Globus pallidus (tissue), 1 donor: ENCODE results near the gene PHF2.
A peak's percentile ranks its signal among the peaks of the same experiment; 100 is the strongest.

Experiments used
- DNase-seq: peaks from one replicate; pipeline ENCODE4 v3.0.0-alpha.2; 2015; ENCODE audit warnings: low spot score

Gene PHF2

DNA sequence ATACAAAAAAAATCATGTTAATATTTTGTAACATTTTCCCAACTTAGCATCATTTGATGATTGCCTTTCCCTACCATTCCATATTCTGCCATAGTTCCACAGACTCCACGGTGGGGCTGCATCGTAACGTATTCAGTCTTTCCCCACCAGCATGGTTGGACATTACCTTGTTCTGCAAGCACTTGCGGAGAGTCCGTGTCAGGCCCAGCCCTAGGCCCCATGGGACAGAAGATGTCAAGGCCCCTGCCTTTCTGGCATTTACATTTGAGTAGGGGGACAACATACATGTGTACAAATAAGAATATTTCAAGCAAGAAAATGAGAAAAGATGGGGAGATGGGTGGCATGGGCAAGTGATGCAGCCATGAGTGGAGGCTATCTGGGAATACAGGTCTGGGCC is 8.2 kb upstream of the PHF2 start:
- DNase-seq: no peak

DNA sequence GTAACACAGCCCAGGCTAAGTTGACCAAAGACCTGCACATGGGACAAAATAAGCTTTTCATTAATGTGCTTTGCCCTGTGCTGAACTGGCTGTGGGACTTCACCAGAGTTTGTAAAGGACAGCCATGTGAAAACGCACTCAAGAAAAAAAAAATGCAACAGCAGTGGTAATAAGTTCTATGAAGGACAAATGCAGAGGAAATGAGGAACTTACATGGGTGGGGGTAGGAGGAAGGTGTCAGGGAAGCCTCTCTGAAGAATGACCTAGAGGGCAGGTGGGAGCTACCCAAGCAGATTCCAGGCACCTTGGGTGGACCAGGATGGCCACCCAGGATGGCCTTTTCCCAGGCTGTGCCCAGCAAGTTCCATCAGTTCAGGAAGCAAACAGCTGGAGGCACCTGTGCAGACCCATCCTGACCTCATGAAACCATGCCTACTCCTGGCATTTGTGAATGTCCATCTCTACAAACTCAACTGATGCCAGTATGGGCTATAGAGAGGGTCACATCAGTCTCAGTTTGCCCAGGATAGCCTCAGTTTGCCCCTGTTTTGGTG is 6.7 kb upstream of the PHF2 start:
- DNase-seq: no peak

DNA sequence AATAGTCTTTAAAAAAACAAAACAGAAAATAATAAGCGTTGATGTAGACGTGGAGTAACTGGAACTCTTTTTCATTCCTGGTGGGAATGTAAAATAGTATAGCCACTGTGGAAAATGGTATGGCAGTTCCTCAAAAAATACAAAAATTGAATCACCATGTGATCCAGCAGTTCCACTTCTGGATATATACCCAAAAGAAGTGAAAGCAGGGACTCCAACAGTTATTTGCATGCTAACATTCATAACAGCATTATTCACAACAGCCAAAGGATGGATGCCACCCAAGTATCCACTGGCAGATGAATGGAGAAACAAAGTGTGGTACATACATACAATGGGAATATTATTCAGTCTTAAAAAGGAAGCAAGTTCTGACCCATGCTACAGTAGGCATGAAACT is 4.2 kb upstream of the PHF2 start:
- DNase-seq: no peak

DNA sequence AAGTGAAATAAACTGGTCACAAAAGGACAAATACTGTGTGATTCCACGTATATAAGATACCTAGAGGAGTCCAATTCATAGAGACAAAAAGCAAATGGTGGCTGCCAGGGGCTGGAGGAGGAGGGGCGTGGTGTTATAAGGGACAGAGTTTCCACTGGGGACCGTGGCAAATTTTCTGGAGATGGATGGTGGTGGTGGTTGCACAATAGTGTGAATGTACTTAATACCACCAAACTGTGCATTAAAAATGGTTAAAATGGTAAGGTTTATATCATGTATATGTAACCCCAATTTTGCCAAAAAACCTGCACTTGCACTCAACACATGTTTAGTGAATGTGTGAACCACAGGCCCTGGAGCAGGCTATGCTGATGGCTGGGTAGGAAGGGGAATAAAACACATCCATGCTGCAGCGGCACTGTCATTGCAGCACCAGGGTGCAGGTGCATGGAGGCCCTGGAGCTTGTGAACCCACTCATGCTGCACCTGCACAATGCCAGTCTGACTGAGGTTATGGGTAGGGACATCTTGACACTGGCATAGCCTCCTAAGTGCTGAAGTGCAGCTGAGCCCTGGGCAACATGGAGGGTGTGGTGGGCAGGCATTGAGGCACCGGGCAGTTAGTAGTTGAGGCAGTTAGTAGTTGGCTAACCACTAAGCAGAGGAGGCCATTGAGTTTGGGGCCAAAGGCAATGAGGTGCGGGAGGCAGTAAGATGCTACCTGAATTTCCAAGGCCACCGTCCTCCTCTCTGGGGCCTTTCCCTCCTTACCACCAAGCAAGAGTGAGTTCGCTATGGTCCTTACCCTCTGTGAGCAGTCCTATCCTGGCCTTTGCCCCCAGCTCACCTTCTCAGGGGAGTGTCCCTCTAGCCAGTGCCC is 3.5 kb upstream of the PHF2 start:
- DNase-seq: no peak

DNA sequence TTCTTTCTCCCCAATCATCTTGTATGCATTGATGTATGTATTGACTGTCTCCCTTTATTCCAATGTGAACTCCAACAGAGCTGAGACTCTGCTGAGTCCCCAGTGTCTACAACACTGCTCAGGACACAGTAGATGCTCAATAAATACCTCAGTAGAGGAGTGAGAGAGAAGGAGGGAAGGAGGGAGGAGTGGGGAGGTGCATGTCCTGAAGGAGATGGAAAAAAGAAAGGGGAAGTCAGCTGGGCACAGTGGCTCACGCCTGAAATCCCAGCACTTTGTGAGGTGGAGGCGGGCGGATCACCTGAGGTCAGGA is 2.9 kb upstream of the PHF2 start:
- no peak for DNase-seq

DNA sequence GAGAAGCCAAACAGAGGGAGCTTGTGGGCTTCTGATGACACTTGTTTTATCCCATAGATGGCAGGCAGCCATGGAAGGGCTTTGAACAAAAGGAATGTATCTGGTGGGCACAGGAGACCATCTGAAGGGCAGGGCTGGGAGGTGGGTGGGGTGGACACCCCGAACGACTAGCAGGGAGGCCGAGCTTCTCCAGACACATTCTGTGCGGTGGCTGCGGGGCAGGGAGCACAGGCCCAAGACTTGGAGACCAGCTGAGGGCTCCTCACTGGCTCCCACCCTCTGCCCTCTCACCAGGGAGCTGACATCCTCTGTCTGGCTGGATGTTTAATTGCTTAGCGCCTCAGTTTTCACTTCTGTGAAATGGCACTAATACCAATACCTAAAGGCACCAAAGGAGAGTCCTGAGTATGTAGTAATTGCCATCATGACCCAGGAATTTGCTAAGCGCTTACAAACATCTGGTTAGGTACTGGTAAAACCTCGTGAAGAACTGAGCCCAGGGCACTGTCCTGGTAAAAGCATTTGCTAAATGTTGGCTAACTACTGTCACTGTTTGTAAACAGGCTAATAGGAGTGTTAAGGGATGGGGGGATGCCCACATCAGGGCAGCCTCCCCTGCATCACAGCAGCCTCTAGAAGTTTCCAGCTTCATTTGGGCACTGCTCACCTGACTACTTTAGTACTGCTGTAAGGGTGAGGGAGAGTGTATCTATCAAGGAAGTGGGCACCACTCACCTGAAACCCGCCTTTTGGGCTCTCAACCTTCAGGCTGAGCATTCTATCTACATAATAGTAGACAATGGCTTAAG is 2.1 kb upstream of the PHF2 start:
- no peak for DNase-seq

DNA sequence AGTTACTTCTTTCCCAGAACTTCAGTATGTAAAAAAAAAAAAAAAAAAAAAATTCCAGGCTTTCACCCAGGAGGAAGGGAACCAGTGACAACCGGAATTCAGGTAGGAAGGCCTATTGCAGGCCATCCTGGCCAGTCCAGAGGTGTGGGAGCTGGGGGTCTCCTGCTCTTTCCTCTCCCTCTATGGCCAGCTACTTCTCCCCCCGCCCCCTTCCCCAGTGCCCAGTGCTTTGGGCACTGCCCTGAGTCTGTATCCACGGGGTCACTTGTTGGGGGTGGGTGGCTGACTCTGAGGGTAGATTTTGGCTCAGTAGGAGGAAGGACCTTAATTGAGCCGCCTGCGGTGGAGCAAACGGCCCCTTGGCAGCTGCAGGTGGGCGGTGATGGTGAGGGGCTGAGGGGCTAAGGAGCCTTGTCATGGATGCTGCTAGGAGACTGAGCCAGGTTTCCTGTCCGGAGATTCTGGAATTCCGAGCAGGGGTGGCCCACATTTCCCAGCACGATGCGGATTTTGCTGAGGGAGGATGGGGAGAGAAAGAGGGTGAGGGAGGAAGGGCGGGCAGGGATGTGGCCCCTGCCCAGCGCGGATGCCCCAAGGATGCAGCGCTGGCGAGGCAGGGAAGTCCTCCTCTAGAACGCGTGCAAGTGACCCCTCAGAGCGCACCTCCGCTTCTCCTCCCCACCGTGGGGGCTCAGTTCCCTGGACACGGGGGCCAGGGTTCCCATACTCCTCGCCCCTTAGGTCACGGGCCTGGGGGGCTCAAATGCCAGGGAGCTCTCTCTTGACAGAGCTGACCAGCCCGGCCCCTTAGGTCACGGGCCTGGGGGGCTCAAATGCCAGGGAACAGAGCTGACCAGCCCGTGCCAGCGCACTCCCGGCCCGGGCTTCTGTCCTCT is 1.2 kb upstream of the PHF2 start:
- DNase-seq: no peak

DNA sequence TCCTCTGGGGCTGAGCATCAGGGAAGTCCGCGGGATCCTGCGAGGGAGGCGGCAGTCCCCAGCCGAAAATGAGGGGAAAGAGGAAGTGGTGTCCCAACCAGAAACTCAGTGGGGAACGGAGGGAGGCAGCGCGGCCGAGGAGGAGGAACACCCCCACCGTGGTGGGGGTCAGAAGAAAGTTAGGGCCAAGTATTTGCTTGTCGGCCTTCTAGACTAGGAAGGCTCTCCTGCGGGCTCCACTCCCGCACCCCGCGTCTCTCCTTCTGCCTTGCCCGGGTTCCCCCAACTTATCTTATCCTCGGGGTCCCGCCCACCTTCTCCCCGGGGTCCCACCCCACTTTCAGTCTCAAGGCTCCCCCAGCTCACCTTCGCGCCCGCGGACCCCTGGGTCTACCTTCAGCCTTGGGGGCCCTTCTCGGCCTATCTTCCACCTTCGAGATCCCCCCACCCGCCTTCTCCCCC is 557 bp upstream of the PHF2 start:
- DNase-seq: peak; percentile 46

DNA sequence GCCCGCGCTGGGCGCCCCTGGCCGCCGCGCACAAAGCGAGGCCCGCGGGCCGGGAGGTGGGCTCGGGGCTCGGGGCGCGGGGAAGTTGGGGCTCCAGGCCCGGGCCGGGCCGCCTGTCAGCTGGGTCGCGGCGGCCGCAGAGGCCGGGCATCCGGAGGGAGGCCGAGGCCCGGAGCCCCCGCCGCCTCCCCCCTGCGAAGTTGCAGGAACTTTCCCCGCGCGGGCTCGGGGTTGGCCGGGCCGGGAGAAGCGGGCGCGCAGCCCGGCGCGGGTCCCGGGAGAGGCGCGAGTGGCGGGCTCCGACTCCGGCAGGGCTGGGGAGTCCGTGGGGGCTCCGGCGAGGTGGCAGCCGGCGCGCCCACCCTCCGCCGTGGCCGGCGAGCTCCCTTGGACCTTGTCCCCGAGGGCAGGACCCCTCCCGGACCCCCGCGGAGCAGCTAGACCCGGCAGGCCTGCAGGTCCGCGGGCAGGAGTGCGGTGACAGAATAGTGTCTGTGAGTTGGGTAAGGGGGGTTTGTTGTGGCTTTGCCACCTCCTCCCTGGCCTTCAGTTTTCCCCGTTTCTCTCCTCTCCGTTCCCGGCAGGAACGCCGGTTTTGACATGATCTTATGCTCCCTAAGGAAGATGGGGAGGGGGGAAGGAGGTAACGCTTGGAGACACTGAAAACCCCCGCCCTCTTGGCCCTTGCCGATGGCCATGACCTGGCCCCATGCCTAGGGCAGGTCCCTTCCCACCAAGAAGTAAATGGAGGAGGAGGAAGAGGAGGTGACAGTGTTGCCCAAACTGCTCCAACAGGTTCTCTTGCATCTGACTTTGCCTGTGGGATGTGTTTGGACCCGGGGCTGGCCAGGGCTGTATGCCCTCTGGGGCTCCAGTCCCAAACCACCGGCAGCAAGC is 942 bp downstream of the PHF2 start:
- DNase-seq: peak; percentile 40

DNA sequence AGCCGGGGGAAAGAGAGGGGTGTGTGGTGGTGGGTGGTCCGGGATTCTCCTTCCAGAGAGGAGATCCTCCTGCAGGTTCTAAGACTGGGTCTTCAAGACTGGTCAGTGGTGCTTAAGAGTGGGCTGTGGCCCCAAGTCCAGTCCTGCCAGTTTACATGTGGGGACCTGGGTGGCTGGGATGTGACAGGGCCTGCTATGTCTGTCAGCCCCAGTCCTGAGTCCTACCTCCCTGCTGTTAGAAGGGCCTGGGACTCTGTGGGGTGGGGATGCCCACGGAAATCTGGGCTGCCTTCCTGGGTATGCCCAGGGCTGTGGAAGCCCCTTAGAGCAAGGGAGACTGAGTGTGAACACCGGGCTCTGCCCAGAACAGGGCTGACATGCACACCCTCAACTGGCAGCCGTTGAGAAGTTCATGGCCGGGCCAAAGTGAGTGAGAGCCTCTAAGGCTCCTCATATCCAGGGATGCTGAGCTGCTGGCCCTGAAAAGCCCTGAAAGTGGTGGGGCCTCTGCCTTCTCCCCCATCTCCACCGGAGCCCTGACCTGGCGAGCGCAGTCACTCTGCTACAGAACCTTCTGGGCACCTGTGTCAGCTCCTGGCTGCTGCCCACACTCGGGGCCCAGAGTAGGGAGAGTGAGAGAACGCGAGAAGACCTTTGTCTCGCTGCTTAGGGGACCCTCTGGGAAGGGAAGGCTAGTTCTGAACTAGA is 1.7 kb downstream of the PHF2 start:
- DNase-seq: no peak

DNA sequence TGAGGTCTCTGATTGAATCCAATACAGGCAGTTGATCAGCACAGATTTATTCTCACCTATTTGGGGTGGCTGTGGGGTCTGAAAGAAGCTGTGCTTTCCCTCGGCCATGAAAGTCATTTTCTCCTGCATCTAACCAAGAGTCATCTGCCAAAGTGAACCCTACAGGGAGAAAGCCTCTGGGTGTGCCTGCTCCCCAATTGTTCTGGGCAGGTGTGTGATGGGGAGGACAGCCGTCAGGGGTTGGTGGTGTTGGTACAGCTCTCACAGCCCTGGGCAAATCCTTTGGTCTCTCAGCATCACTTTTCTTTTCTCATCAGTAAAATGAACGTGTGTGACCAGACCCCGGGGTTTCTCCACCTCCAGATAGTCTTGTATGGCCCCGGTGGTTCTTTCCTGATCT is 2.5 kb downstream of the PHF2 start:
- no peak for DNase-seq

DNA sequence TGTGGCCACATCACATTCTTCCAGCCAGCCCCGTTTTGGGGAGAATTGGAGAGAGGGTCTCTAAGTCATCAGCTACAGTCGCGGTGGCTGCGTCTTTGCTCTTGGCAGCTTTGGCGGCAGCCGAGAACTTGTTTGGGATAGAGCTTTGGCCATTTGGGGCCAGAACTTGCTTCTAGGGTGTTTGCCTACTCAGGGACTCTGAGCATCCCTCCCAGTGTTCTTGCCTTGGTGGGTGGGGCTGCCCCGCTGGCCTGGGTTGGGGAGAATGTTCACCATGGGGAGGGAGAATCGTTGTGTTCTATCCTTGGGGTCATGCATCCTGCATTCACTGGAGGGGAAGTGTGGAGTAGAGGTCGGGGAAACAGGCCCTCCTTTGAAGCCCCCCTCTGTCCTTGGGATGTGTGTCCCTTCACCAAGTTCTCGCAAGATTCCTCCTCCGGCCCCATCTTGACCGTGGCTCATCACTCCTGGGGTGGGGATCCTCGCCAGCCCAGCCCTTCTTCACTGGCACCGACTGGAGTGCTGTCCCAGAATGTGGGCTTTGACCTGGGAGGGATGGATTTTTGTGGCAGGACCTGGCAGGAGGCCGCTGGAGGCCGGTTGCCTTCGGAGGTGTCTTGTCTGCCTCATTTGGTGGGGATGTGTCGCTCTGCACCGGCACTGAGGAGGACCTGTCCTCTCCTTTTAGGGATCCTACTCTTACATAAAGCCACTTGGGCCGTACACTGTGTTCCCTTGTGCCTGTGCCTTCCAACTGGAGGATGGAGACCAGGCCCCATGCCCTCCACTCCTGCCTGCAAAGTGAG is 3.5 kb downstream of the PHF2 start:
- DNase-seq: no peak

DNA sequence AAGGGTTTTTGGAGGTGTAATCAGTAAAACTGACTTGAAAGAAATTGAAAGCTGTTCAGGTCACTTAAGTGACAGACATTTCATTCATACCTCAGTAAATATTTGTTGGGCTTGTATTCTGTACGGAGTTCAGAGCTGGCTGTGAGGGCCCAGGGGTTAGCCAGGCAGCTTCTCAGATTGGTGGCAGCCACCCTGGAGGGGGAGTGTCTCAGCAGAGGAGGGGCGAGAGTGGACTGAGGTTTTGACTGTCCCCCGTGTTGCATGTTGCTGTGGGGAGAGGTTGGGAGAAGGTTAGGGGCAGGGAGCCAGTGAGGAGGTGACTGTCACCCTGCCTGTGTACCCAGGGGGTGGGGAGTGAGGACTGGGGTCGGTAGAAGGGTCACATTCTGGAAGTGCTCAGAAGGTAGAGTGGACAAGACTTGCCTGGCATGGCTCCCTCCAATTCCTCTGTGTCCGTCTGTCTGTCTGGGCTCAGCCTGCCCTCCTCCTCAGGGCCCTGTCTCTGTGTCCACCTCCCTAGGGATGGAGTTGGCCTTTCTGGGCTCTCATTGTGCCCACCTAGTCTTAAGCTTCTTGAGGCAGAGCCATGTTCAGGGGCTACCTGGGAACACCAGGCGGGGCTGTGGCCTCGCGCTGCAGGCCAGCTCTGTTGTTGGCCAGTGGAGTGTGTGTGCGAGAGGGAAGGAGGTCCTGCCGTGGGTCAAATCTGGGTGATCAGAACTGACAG is 4.4 kb downstream of the PHF2 start:
- DNase-seq: no peak

DNA sequence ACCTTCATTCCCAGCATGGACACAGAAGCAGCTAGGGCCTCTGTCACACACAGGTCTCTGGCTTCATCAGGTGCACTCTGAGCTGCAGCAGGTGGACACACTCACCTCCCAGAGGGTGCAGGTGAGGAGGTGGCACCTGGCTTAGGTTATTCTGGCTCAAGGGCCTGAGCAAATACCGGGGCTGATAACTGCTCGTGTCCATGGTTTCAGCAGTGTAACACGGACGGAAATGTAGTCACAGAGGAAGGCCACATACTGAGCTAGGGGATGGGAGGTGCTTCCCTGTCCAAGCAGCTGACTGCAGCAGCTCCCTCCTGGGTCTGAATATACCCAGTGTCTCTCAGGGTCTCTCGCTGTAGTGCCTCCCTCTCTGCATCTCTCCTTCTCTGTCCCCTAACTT is 5.7 kb downstream of the PHF2 start:
- no peak for DNase-seq

DNA sequence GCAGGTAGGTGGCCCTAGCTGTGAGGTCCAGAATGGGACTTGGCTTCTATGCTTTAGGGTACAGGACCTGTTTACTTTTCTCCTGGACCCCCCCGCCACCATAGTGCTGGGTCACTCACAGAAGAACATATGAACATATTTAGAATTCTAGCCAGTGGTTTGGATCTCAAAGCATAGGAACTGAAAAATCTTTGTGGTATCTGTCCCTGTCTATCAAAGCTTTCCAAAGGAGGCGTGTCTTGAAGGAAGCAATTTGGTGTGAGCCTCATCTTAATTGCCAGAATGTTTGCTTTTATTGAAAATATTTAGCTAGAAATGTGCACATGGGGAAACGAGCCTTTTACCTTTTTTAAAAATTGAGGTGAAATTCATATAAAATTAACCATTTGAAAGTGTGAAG is 6.2 kb downstream of the PHF2 start:
- no peak for DNase-seq

DNA sequence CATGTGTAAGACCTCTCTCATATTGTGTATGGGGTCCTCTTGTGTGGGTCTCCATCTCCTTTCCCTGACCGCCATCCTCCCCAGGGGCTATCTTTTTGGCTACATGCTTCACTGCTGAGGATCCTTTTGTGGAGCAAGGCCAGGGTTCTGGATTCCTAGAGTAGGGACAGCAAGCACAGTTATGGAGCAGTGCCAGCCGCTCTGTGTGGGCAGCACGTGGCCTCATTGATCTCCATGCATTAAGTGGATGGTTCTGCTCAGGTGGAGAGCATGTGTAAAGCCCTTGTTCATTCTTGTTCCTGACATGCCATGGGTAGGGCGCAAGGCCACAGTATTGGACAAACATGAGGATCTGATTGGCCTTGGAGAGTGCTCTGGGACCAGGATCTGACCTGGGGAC is 8.9 kb downstream of the PHF2 start:
- DNase-seq: no peak

DNA sequence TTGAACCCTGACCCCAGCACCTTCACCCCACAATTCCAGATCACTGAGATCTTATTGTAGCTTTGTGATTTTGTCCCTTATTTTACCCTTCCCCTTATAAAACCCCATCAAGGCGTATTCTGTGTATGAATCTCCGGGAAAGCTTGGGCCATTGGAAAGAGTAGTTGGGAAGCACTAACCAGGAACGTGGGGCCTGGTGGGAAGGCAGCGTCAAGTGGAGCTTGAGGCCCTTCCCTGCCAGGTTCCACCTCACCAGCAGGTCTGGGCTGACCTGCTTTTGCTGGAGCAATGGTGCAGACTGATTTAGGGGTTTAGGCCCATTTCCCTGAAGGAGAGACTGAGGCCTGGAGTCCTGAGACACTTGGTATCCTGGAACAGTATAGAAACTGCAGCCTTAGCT is 9.3 kb downstream of the PHF2 start:
- DNase-seq: no peak

DNA sequence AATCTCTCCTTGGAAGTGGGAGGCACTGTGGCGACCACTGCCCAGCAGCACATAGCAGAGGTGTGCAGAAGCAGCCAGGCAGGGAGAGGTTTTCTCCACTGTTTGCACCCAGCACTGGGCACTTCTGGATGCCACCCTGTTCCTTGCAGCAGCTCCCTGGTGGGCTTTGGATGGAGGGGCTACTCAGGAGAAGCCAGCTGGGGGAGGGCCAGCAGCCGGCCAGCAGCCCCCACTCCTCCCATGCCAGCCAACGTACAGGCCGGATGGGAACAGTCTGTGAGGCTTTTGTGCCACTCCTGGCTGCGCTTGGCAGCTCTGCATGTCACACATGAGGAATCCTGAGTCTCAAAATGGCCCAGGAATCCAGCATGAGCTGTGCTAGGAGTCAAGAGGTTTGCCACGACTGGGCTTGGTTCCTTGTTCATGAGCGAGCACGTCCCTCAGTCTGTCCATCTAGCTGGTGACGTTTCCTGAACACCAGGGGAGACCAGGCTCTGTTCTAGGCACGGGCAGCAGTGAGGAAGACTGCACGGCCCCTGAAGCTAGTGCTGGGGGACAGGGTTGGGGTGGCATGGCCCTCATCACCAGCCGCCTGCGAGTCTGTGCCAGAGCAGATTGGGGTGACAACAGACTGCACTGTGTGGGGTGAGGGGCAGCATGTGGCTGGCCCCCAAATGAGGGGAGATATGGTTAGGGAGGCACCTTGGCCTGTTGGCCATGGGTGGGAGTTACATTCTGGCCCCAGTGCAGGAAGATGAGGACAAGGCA is 10.1 kb downstream of the PHF2 start:
- DNase-seq: no peak
